GM18519 (cell line): ENCODE data around the gene COL5A2.

Experiments used
- ATAC-seq: cut with Tn5 transposase; IDR thresholded peaks from one replicate; pipeline ENCODE4 v1.9.1; 2021; ENCODE audit warnings: mild to moderate bottlenecking, moderate library complexity; ENCODE audit not compliant: unreplicated experiment, low FRiP score

COL5A2 gene

GRCh38 chr2:189179570-189179950, at the start of gene COL5A2:
COL5A2 (minus strand) TSS chr2:189179761; CDS start chr2:189179604, 157 bp downstream.
- ATAC-seq = no peak

GRCh38 chr2:189226017-189226416, 46.5 kb upstream of the COL5A2 start:
- ATAC-seq = no peak

- ATAC-seq = no peak
These were observed 45.5 kb upstream of the COL5A2 start for GRCh38 chr2:189225032-189225431.

GRCh38 chr2:189222468-189223105, 43.0 kb upstream of the COL5A2 start:
- ATAC-seq = no peak

GRCh38 chr2:189221811-189222467, 42.4 kb upstream of the COL5A2 start:
- no peak for ATAC-seq

- no peak for ATAC-seq
These were observed 38.7 kb upstream of the COL5A2 start for GRCh38 chr2:189218236-189218635.

- ATAC-seq = no peak
These were observed 38.0 kb upstream of the COL5A2 start for GRCh38 chr2:189217541-189217940.

GRCh38 chr2:189217051-189217450, 37.5 kb upstream of the COL5A2 start:
- no peak for ATAC-seq

- ATAC-seq = no peak
These were observed 34.9 kb upstream of the COL5A2 start for GRCh38 chr2:189214484-189214883.

- no peak for ATAC-seq
These were observed 33.7 kb upstream of the COL5A2 start for GRCh38 chr2:189213250-189213649.

- ATAC-seq = no peak
These were observed 30.9 kb upstream of the COL5A2 start for GRCh38 chr2:189210250-189211087.

- ATAC-seq = no peak
These were observed 28.7 kb upstream of the COL5A2 start for GRCh38 chr2:189208254-189208653.

- ATAC-seq = no peak
These were observed 24.9 kb upstream of the COL5A2 start for GRCh38 chr2:189204322-189204941.

- no peak for ATAC-seq
These were observed 23.7 kb upstream of the COL5A2 start for GRCh38 chr2:189203177-189203799.

GRCh38 chr2:189199797-189200196, 20.2 kb upstream of the COL5A2 start:
- no peak for ATAC-seq

GRCh38 chr2:189192766-189193165, 13.2 kb upstream of the COL5A2 start:
- no peak for ATAC-seq

- no peak for ATAC-seq
These were observed 12.2 kb upstream of the COL5A2 start for GRCh38 chr2:189191766-189192165.

- no peak for ATAC-seq
These were observed 11.1 kb upstream of the COL5A2 start for GRCh38 chr2:189190685-189191084.

GRCh38 chr2:189188115-189188805, 8.7 kb upstream of the COL5A2 start:
- ATAC-seq = no peak

- ATAC-seq = no peak
These were observed 3.6 kb upstream of the COL5A2 start for GRCh38 chr2:189183170-189183569.
